SK-N-SH treated with all-trans-retinoic acid at 6 μM for 48 hours (cell line): ENCODE results near the gene CHST5.

Experiments used
- ATAC-seq: fragments of 200-7000 bp; cut with Tn5 transposase; 3 replicates; pipeline ENCODE4 v1.9.1; 2020; ENCODE audit warnings: mild to moderate bottlenecking, moderate library complexity
- ARNTL ChIP-seq: fragments of 450-650 bp; formaldehyde crosslinking; IDR thresholded peaks from 2 replicates; pipeline ENCODE4 v1.5.0; 2020; ENCODE audit warnings: low read depth, mild to moderate bottlenecking, moderate library complexity, borderline replicate concordance
- BACH2 ChIP-seq: fragments of 250-450 bp; sonication (Bioruptor Pico); IDR thresholded peaks from 2 replicates; pipeline ENCODE4 v1.9.0; 2021; ENCODE audit warnings: mild to moderate bottlenecking, borderline replicate concordance
- CREB5 ChIP-seq: fragments of 250-450 bp; sonication (Bioruptor Pico); IDR thresholded peaks from 2 replicates; pipeline ENCODE4 v1.5.1; 2020; ENCODE audit warnings: low read depth, mild to moderate bottlenecking, moderate library complexity
- CSDC2 ChIP-seq: fragments of 250-450 bp; sonication (Bioruptor Pico); IDR thresholded peaks from 2 replicates; pipeline ENCODE4 v1.5.0; 2020; ENCODE audit warnings: mild to moderate bottlenecking, moderate library complexity
- CSRNP3 ChIP-seq: fragments of 250-450 bp; sonication (Bioruptor Pico); IDR thresholded peaks from 2 replicates; pipeline ENCODE4 v1.5.1; 2021; ENCODE audit warnings: mild to moderate bottlenecking, moderate library complexity
- ESRRG ChIP-seq: fragments of 250-450 bp; sonication (Bioruptor Pico); IDR thresholded peaks from 2 replicates; pipeline ENCODE4 v1.6.1; 2021; ENCODE audit warnings: mild to moderate bottlenecking
- GLIS3 ChIP-seq: fragments of 250-450 bp; sonication (Bioruptor Pico); IDR thresholded peaks from 2 replicates; pipeline ENCODE4 v1.5.0; 2020; ENCODE audit warnings: mild to moderate bottlenecking, moderate library complexity
- ISL1 ChIP-seq: fragments of 250-450 bp; sonication (Bioruptor Pico); IDR thresholded peaks from 2 replicates; pipeline ENCODE4 v2.1.2; 2022; ENCODE audit warnings: mild to moderate bottlenecking, moderate library complexity
- OSR1 ChIP-seq: fragments of 250-450 bp; sonication (Bioruptor Pico); IDR thresholded peaks from 2 replicates; pipeline ENCODE4 v1.8.0; 2022; ENCODE audit warnings: moderate library complexity, mild to moderate bottlenecking, inconsistent platforms
- PATZ1 ChIP-seq: fragments of 250-450 bp; sonication (Bioruptor Pico); IDR thresholded peaks from 2 replicates; pipeline ENCODE4 v1.8.0; 2020; ENCODE audit warnings: mild to moderate bottlenecking, moderate library complexity, borderline replicate concordance
- POU6F1 ChIP-seq: fragments of 250-450 bp; sonication (Bioruptor Pico); IDR thresholded peaks from 2 replicates; pipeline ENCODE4 v1.8.0; 2021; ENCODE audit warnings: low read depth, mild to moderate bottlenecking, moderate library complexity, borderline replicate concordance
- PPARA ChIP-seq: fragments of 250-450 bp; sonication (Bioruptor Pico); IDR thresholded peaks from 2 replicates; pipeline ENCODE4 v1.5.0; 2020; ENCODE audit warnings: mild to moderate bottlenecking, borderline replicate concordance
- RARB ChIP-seq: fragments of 250-450 bp; sonication (Bioruptor Pico); IDR thresholded peaks from 2 replicates; pipeline ENCODE4 v1.8.0; 2021; ENCODE audit warnings: mild to moderate bottlenecking, moderate library complexity
- SNAI2 ChIP-seq: fragments of 250-450 bp; sonication (Bioruptor Pico); IDR thresholded peaks from 2 replicates; pipeline ENCODE4 v1.5.0; 2020; ENCODE audit warnings: mild to moderate bottlenecking, moderate library complexity
- TCF4 ChIP-seq: fragments of 250-450 bp; sonication (Bioruptor Pico); IDR thresholded peaks from 2 replicates; pipeline ENCODE4 v1.8.0; 2021; ENCODE audit warnings: mild to moderate bottlenecking, moderate library complexity, borderline replicate concordance
- TOX ChIP-seq: fragments of 250-450 bp; sonication (Bioruptor Pico); IDR thresholded peaks from 2 replicates; pipeline ENCODE4 v1.8.0; 2021; ENCODE audit warnings: mild to moderate bottlenecking, moderate library complexity, borderline replicate concordance
- TSHZ2 ChIP-seq: fragments of 250-450 bp; sonication (Bioruptor Pico); IDR thresholded peaks from 2 replicates; pipeline ENCODE4 v1.5.0; 2020; ENCODE audit warnings: mild to moderate bottlenecking, moderate library complexity
- ZC3H10 ChIP-seq: fragments of 250-450 bp; sonication (Bioruptor Pico); IDR thresholded peaks from 2 replicates; pipeline ENCODE4 v1.5.1; 2021; ENCODE audit warnings: mild to moderate bottlenecking, moderate library complexity
- ZFP3 ChIP-seq: fragments of 250-450 bp; sonication (Bioruptor Pico); IDR thresholded peaks from 2 replicates; pipeline ENCODE4 v1.5.0; 2020; ENCODE audit warnings: mild to moderate bottlenecking, moderate library complexity
- ZFP30 ChIP-seq: fragments of 450-650 bp; formaldehyde crosslinking; IDR thresholded peaks from 2 replicates; pipeline ENCODE4 v1.5.0; 2022; ENCODE audit warnings: mild to moderate bottlenecking, moderate library complexity
- ZNF565 ChIP-seq: fragments of 450-650 bp; formaldehyde crosslinking; conservative IDR thresholded peaks from 2 replicates; pipeline ENCODE4 v1.5.0; 2020; ENCODE audit warnings: low read depth, mild to moderate bottlenecking, moderate library complexity
- ZNF70 ChIP-seq: fragments of 450-650 bp; formaldehyde crosslinking; IDR thresholded peaks from 2 replicates; pipeline ENCODE4 v1.5.0; 2020; ENCODE audit warnings: mild to moderate bottlenecking, moderate library complexity
- ZNF8 ChIP-seq: fragments of 450-650 bp; formaldehyde crosslinking; IDR thresholded peaks from 2 replicates; pipeline ENCODE4 v1.5.0; 2020; ENCODE audit warnings: mild to moderate bottlenecking, moderate library complexity

CHST5 gene

GRCh38 chr16:75572864-75573542 is 37.1 kb upstream of the CHST5 start:
- ATAC-seq: no peak
- TF ChIP-seq ARNTL (CRISPR knock-in tag) (no peak), PPARA (CRISPR knock-in tag) (no peak), OSR1 (CRISPR knock-in tag) (no peak), BACH2 (no peak), SNAI2 (CRISPR knock-in tag) (no peak), ZNF8 (CRISPR knock-in tag) (no peak), CSDC2 (no peak), ZFP3 (no peak), TSHZ2 (CRISPR knock-in tag) (no peak), TCF4 (CRISPR knock-in tag) (no peak), ESRRG (CRISPR knock-in tag) (no peak), ZC3H10 (no peak), CREB5 (CRISPR knock-in tag) (no peak), RARB (CRISPR knock-in tag) (no peak), TOX (no peak), CSRNP3 (CRISPR knock-in tag) (no peak), ISL1 (CRISPR knock-in tag) (no peak)

GRCh38 chr16:75570396-75571065 is 34.6 kb upstream of the CHST5 start:
- ATAC-seq: no peak
- TF ChIP-seq TOX (no peak), ESRRG (CRISPR knock-in tag) (no peak), CSDC2 (no peak), GLIS3 (CRISPR knock-in tag) (no peak), TSHZ2 (CRISPR knock-in tag) (no peak), ZC3H10 (no peak), ZFP3 (no peak), BACH2 (no peak), PPARA (CRISPR knock-in tag) (no peak)

GRCh38 chr16:75567911-75568310 is 32.0 kb upstream of the CHST5 start:
- ATAC-seq: no peak
- no peak for TF ChIP-seq ZNF70 (CRISPR knock-in tag)
- TF ChIP-seq OSR1 (CRISPR knock-in tag): no peak
- no peak for TF ChIP-seq SNAI2 (CRISPR knock-in tag)
- TF ChIP-seq PATZ1 (CRISPR knock-in tag): no peak
- TF ChIP-seq ZNF565 (CRISPR knock-in tag): no peak
- no peak for TF ChIP-seq POU6F1 (CRISPR knock-in tag)
- no peak for TF ChIP-seq ISL1 (CRISPR knock-in tag)
- no peak for TF ChIP-seq RARB (CRISPR knock-in tag)
- TF ChIP-seq ARNTL (CRISPR knock-in tag): no peak
- TF ChIP-seq ZFP3: no peak
- no peak for TF ChIP-seq ZFP30 (CRISPR knock-in tag)
- no peak for TF ChIP-seq CSRNP3 (CRISPR knock-in tag)
